ENCODE data around the gene FAM83C.

GRCh38 chr20:35320396-35321126, 28.3 kb upstream of the FAM83C start:
- TF ChIP-seq POLR2H (tag; IDR thresholded peaks at IDR 0.05; ENCODE audit: low read depth) = no peak
- no peak for TF ChIP-seq CEBPG (CRISPR knock-in tag; IDR thresholded peaks at IDR 0.05)
- no peak for TF ChIP-seq CEBPG (tag; conservative IDR thresholded peaks at IDR 0.05 in 1 of 2, IDR thresholded peaks at IDR 0.05 in 1 of 2)
- TF ChIP-seq CTCF (IDR thresholded peaks at IDR 0.05 in 2 of 3, conservative IDR thresholded peaks at IDR 0.05 in 1 of 3; ENCODE audit: insufficient read depth in 2 of 3, low read depth in 1 of 3, low read length in 3 of 3) = no peak
- TF ChIP-seq, protein P1, sequence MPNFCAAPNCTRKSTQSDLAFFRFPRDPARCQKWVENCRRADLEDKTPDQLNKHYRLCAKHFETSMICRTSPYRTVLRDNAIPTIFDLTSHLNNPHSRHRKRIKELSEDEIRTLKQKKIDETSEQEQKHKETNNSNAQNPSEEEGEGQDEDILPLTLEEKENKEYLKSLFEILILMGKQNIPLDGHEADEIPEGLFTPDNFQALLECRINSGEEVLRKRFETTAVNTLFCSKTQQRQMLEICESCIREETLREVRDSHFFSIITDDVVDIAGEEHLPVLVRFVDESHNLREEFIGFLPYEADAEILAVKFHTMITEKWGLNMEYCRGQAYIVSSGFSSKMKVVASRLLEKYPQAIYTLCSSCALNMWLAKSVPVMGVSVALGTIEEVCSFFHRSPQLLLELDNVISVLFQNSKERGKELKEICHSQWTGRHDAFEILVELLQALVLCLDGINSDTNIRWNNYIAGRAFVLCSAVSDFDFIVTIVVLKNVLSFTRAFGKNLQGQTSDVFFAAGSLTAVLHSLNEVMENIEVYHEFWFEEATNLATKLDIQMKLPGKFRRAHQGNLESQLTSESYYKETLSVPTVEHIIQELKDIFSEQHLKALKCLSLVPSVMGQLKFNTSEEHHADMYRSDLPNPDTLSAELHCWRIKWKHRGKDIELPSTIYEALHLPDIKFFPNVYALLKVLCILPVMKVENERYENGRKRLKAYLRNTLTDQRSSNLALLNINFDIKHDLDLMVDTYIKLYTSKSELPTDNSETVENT (CRISPR knock-in tag; IDR thresholded peaks at IDR 0.05) = no peak
- TF ChIP-seq, protein P2, sequence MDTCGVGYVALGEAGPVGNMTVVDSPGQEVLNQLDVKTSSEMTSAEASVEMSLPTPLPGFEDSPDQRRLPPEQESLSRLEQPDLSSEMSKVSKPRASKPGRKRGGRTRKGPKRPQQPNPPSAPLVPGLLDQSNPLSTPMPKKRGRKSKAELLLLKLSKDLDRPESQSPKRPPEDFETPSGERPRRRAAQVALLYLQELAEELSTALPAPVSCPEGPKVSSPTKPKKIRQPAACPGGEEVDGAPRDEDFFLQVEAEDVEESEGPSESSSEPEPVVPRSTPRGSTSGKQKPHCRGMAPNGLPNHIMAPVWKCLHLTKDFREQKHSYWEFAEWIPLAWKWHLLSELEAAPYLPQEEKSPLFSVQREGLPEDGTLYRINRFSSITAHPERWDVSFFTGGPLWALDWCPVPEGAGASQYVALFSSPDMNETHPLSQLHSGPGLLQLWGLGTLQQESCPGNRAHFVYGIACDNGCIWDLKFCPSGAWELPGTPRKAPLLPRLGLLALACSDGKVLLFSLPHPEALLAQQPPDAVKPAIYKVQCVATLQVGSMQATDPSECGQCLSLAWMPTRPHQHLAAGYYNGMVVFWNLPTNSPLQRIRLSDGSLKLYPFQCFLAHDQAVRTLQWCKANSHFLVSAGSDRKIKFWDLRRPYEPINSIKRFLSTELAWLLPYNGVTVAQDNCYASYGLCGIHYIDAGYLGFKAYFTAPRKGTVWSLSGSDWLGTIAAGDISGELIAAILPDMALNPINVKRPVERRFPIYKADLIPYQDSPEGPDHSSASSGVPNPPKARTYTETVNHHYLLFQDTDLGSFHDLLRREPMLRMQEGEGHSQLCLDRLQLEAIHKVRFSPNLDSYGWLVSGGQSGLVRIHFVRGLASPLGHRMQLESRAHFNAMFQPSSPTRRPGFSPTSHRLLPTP (IDR thresholded peaks at IDR 0.05; ENCODE audit: borderline replicate concordance, extremely low read depth, insufficient read length) = no peak
- no peak for TF ChIP-seq YY1 (IDR thresholded peaks at IDR 0.05; ENCODE audit: borderline replicate concordance in 1 of 3, control insufficient read depth in 1 of 3, extremely low read depth in 1 of 3, insufficient read depth in 3 of 3, insufficient read length in 1 of 3, insufficient replicate concordance in 2 of 3, low read depth in 1 of 3, low read length in 2 of 3)
